Upper lobe of right lung (tissue), 1 donor: ENCODE data around the gene LAMA2. TPM values are rescaled to one million over a fixed set of nuclear protein-coding genes. Genes with fewer than 3 reads are reported as not detected.
A peak's percentile ranks its signal among the peaks of the same experiment; 100 is the strongest.

Experiments used
- ATAC-seq: fragments of 200-7000 bp; cut with Tn5 transposase; one replicate; pipeline ENCODE4 v1.9.1; 2020; ENCODE audit warnings: mild to moderate bottlenecking, moderate library complexity
- DNase-seq: peaks from one replicate; pipeline ENCODE4 v3.0.0-alpha.2; 2020
- H3K27ac ChIP-seq: fragments of 200-600 bp; one replicate; pipeline ENCODE4 v1.8.0; 2022
- H3K27me3 ChIP-seq: fragments of 200-600 bp; one replicate; pipeline ENCODE4 v1.8.0; 2022; ENCODE audit warnings: mild to moderate bottlenecking
- H3K36me3 ChIP-seq: fragments of 200-600 bp; one replicate; pipeline ENCODE4 v1.8.0; 2022
- H3K4me1 ChIP-seq: fragments of 200-600 bp; one replicate; pipeline ENCODE4 v1.8.0; 2022
- H3K4me3 ChIP-seq: fragments of 200-600 bp; one replicate; pipeline ENCODE4 v1.8.0; 2022; ENCODE audit warnings: mild to moderate bottlenecking
- H3K9me3 ChIP-seq: fragments of 200-600 bp; one replicate; pipeline ENCODE4 v1.8.0; 2022
- CTCF ChIP-seq: fragments of 200-600 bp; IDR thresholded peaks from one replicate; pipeline ENCODE4 v1.8.0; 2022; ENCODE audit warnings: antibody characterized with exemption
- intact Hi-C: fragments of 100-400 bp; cut with DNase I; formaldehyde crosslinking; loops from one replicate; pipeline ENCODE4 v1.11.0; 2022
- total RNA-seq: library from RNA; stranded (reverse); fragmentation: NEBNext Ultra II Directional; extraction: Animal tissue kit (Norgen Biotek cat#: 25700); gene quantifications from one replicate; pipeline ENCODE4 v1.2.1, GENCODE V29; 2021
- donor health status: DM: no; HTN: yes; CAD: no; lungs with severe emphysema.

The LAMA2 gene
- total RNA-seq, 1 donor from 2014 or later: 42.1 TPM

- TF ChIP-seq CTCF: no peak
- Histone ChIP-seq H3K27ac (no peak overlapping the region), H3K4me3 (no peak overlapping the region), H3K36me3 (no peaks in the 10 kb centered on the region), H3K27me3 (no peaks in the 10 kb centered on the region), H3K4me1 (peaks cover 7% of the 10 kb centered on the region), H3K9me3 (no peaks in the 10 kb centered on the region)
- no peak for ATAC-seq
- no peak for DNase-seq
- intact Hi-C loops: no loop called here
Measured at GRCh38 chr6:129368076-129368475, 485.1 kb downstream of the LAMA2 start.

- Histone ChIP-seq H3K27ac (no peak overlapping the region), H3K36me3 (no peaks in the 10 kb centered on the region), H3K27me3 (no peaks in the 10 kb centered on the region), H3K9me3 (no peaks in the 10 kb centered on the region), H3K4me3 (no peak overlapping the region), H3K4me1 (peaks cover 7% of the 10 kb centered on the region)
- DNase-seq (no peak), ATAC-seq (no peak)
- TF ChIP-seq CTCF: no peak
- intact Hi-C loops: no loop called here
Measured at GRCh38 chr6:129368970-129369369, 486.0 kb downstream of the LAMA2 start.

GRCh38 chr6:129369737-129370136 lies 486.8 kb downstream of the LAMA2 start:
- no peak for TF ChIP-seq CTCF
- Histone ChIP-seq H3K36me3 (no peaks in the 10 kb centered on the region), H3K27ac (no peak overlapping the region), H3K9me3 (no peaks in the 10 kb centered on the region), H3K4me1 (peaks cover 7% of the 10 kb centered on the region), H3K4me3 (no peak overlapping the region), H3K27me3 (no peaks in the 10 kb centered on the region)
- intact Hi-C loops: loop anchor here (10.0 kb wide), 1 partner anchor 645 kb away; no protein-coding TSS in a partner anchor
- no peak for ATAC-seq
- DNase-seq: no peak

GRCh38 chr6:129370268-129370916 lies 487.5 kb downstream of the LAMA2 start:
- peak; percentile 33 for ATAC-seq
- intact Hi-C loops: loop anchor here (10.0 kb wide), 1 partner anchor 646 kb away; no protein-coding TSS in a partner anchor
- peak; percentile 69 for TF ChIP-seq CTCF

GRCh38 chr6:129381885-129382284 lies 498.9 kb downstream of the LAMA2 start:
- no peaks in the 10 kb centered on the region for H3K4me1 ChIP-seq
- no peak overlapping the region for H3K4me3 ChIP-seq
- H3K9me3 ChIP-seq: no peaks in the 10 kb centered on the region
- TF ChIP-seq CTCF: no peak
- H3K27ac ChIP-seq: no peak overlapping the region
- H3K36me3 ChIP-seq: no peaks in the 10 kb centered on the region
- ATAC-seq: no peak
- no peaks in the 10 kb centered on the region for H3K27me3 ChIP-seq
- intact Hi-C loops: no loop called here
- DNase-seq: no peak

More at GRCh38 chr6:129370268-129370916, 487.5 kb downstream of the LAMA2 start:
- DNase-seq: no peak
- H3K27ac ChIP-seq: no peak overlapping the region
- peaks cover 7% of the 10 kb centered on the region for H3K4me1 ChIP-seq
- H3K9me3 ChIP-seq: no peaks in the 10 kb centered on the region
- no peak overlapping the region for H3K4me3 ChIP-seq
- H3K27me3 ChIP-seq: no peaks in the 10 kb centered on the region
- H3K36me3 ChIP-seq: no peaks in the 10 kb centered on the region

GRCh38 chr6:129382916-129383315 lies 500.0 kb downstream of the LAMA2 start:
- Histone ChIP-seq H3K4me1 (no peaks in the 10 kb centered on the region), H3K27me3 (no peaks in the 10 kb centered on the region), H3K9me3 (no peaks in the 10 kb centered on the region), H3K36me3 (no peaks in the 10 kb centered on the region), H3K4me3 (no peak overlapping the region), H3K27ac (no peak overlapping the region)
- ATAC-seq: no peak
- intact Hi-C loops: no loop called here
- no peak for TF ChIP-seq CTCF
- no peak for DNase-seq
